ENCODE measurements around the gene RNF123.
"Not testable (repeated sequence)": the region's sequence is repeated elsewhere in the genome, so short reads cannot be mapped to it uniquely, and the experiment has no call there.

DNA sequence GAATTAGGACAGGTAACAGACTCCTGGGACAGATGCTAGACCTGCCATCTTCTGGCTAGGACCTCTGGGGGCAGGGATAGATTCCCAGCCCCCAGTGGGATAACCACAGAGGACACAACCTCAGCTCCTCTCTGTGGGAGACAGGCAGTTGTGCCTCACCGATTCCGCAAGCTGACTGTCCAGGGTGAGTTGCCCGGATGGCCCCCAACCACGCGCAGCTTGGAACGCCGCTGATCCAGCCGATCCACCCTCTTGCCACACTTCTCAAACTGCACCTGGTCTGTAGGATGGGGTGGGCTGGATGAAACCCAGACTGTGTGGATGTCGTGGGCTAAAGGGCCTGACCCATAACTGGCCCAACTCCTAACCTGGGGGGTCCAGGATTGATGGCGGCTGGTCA is 4.3 kb upstream of the RNF123 start:
- TF ChIP-seq, protein P1, sequence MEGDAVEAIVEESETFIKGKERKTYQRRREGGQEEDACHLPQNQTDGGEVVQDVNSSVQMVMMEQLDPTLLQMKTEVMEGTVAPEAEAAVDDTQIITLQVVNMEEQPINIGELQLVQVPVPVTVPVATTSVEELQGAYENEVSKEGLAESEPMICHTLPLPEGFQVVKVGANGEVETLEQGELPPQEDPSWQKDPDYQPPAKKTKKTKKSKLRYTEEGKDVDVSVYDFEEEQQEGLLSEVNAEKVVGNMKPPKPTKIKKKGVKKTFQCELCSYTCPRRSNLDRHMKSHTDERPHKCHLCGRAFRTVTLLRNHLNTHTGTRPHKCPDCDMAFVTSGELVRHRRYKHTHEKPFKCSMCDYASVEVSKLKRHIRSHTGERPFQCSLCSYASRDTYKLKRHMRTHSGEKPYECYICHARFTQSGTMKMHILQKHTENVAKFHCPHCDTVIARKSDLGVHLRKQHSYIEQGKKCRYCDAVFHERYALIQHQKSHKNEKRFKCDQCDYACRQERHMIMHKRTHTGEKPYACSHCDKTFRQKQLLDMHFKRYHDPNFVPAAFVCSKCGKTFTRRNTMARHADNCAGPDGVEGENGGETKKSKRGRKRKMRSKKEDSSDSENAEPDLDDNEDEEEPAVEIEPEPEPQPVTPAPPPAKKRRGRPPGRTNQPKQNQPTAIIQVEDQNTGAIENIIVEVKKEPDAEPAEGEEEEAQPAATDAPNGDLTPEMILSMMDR (IDR thresholded peaks at IDR 0.05; ENCODE audit: low read depth, low read length, missing input control) = not testable (repeated sequence)
- TF ChIP-seq TAF1 (conservative IDR thresholded peaks at IDR 0.05); FOXA1 (IDR thresholded peaks at IDR 0.05); JUND (IDR thresholded peaks at IDR 0.05); GABPA (IDR thresholded peaks at IDR 0.05 in 1 of 2, conservative IDR thresholded peaks at IDR 0.05 in 1 of 2); HNF4A (conservative IDR thresholded peaks at IDR 0.05); RAD21 (IDR thresholded peaks at IDR 0.05); RXRA (IDR thresholded peaks at IDR 0.05); SP1 (IDR thresholded peaks at IDR 0.05); YY1 (IDR thresholded peaks at IDR 0.05): not testable (repeated sequence)
- TF ChIP-seq, protein P2, sequence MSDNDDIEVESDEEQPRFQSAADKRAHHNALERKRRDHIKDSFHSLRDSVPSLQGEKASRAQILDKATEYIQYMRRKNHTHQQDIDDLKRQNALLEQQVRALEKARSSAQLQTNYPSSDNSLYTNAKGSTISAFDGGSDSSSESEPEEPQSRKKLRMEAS (IDR thresholded peaks at IDR 0.05) = not testable (repeated sequence)
- TF ChIP-seq, protein P3, sequence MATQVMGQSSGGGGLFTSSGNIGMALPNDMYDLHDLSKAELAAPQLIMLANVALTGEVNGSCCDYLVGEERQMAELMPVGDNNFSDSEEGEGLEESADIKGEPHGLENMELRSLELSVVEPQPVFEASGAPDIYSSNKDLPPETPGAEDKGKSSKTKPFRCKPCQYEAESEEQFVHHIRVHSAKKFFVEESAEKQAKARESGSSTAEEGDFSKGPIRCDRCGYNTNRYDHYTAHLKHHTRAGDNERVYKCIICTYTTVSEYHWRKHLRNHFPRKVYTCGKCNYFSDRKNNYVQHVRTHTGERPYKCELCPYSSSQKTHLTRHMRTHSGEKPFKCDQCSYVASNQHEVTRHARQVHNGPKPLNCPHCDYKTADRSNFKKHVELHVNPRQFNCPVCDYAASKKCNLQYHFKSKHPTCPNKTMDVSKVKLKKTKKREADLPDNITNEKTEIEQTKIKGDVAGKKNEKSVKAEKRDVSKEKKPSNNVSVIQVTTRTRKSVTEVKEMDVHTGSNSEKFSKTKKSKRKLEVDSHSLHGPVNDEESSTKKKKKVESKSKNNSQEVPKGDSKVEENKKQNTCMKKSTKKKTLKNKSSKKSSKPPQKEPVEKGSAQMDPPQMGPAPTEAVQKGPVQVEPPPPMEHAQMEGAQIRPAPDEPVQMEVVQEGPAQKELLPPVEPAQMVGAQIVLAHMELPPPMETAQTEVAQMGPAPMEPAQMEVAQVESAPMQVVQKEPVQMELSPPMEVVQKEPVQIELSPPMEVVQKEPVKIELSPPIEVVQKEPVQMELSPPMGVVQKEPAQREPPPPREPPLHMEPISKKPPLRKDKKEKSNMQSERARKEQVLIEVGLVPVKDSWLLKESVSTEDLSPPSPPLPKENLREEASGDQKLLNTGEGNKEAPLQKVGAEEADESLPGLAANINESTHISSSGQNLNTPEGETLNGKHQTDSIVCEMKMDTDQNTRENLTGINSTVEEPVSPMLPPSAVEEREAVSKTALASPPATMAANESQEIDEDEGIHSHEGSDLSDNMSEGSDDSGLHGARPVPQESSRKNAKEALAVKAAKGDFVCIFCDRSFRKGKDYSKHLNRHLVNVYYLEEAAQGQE (IDR thresholded peaks at IDR 0.05) = not testable (repeated sequence)
- TF ChIP-seq, protein P4, sequence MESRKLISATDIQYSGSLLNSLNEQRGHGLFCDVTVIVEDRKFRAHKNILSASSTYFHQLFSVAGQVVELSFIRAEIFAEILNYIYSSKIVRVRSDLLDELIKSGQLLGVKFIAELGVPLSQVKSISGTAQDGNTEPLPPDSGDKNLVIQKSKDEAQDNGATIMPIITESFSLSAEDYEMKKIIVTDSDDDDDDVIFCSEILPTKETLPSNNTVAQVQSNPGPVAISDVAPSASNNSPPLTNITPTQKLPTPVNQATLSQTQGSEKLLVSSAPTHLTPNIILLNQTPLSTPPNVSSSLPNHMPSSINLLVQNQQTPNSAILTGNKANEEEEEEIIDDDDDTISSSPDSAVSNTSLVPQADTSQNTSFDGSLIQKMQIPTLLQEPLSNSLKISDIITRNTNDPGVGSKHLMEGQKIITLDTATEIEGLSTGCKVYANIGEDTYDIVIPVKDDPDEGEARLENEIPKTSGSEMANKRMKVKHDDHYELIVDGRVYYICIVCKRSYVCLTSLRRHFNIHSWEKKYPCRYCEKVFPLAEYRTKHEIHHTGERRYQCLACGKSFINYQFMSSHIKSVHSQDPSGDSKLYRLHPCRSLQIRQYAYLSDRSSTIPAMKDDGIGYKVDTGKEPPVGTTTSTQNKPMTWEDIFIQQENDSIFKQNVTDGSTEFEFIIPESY (IDR thresholded peaks at IDR 0.05) = not testable (repeated sequence)
- TF ChIP-seq, protein P5, sequence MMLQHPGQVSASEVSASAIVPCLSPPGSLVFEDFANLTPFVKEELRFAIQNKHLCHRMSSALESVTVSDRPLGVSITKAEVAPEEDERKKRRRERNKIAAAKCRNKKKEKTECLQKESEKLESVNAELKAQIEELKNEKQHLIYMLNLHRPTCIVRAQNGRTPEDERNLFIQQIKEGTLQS (IDR thresholded peaks at IDR 0.05) = not testable (repeated sequence)
